Measurements from ENCODE around the gene DNAJA1.
"Not testable (repeated sequence)": the region's sequence is repeated elsewhere in the genome, so short reads cannot be mapped to it uniquely, and the experiment has no call there.

The DNAJA1 gene

DNA sequence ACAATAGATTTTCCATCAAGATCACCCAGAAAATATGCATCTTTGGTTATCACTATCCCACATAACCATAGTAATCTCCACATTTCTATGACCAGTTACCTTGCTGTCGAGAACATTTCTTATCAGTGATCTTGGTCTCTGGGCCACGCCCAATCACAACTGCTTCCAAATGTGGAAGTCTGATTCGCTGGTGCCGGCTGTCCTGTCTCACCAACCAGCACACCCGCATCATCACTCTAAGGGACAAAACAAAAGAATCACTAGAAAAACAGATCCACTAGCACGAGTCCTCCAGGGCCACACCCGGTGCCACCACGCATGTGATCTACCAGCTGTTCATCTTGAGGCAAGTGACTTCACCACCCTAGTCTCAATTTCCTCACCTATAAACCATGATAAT, 35.4 kb upstream of the DNAJA1 start:
- TF ChIP-seq, protein P1, sequence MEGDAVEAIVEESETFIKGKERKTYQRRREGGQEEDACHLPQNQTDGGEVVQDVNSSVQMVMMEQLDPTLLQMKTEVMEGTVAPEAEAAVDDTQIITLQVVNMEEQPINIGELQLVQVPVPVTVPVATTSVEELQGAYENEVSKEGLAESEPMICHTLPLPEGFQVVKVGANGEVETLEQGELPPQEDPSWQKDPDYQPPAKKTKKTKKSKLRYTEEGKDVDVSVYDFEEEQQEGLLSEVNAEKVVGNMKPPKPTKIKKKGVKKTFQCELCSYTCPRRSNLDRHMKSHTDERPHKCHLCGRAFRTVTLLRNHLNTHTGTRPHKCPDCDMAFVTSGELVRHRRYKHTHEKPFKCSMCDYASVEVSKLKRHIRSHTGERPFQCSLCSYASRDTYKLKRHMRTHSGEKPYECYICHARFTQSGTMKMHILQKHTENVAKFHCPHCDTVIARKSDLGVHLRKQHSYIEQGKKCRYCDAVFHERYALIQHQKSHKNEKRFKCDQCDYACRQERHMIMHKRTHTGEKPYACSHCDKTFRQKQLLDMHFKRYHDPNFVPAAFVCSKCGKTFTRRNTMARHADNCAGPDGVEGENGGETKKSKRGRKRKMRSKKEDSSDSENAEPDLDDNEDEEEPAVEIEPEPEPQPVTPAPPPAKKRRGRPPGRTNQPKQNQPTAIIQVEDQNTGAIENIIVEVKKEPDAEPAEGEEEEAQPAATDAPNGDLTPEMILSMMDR (conservative IDR thresholded peaks at IDR 0.05; ENCODE audit: low read length): no peak
- TF ChIP-seq EZH2phosphoT487 (IDR thresholded peaks at IDR 0.05; ENCODE audit: borderline replicate concordance): no peak
- Histone ChIP-seq H2AFZ (ENCODE audit: low read length) (no peak overlapping the region), H3K79me2 (ENCODE audit: insufficient read depth, low read length) (peaks cover 10% of the 10 kb centered on the region; the same call in 1 of the 2 replicates), H3K27me3 (ENCODE audit: insufficient read depth, low read length, poor library complexity, severe bottlenecking) (no peaks in the 10 kb centered on the region), H3F3A (ENCODE audit: low read depth) (no peaks in the 10 kb centered on the region), H3K36me3 (ENCODE audit: insufficient read depth, low read length) (peaks cover 38% of the 10 kb centered on the region; the same call in 1 of the 2 replicates), H4K20me1 (ENCODE audit: insufficient read depth, low read length, poor library complexity, severe bottlenecking) (no peaks in the 10 kb centered on the region), H3K4me3 (ENCODE audit: low read length, poor library complexity, severe bottlenecking) (no peak overlapping the region), H3K9me2 (replicated peaks; ENCODE audit: low read depth, low read length) (no peaks in the 10 kb centered on the region), H3K4me2 (ENCODE audit: low read depth, low read length, poor library complexity, severe bottlenecking) (no peak overlapping the region), H3K9me3 (ENCODE audit: insufficient read depth, low read depth, low read length) (no peaks in the 10 kb centered on the region), H3K9ac (ENCODE audit: low read depth, low read length, poor library complexity, severe bottlenecking) (no peak overlapping the region), H3K4me1 (ENCODE audit: insufficient read depth, low read length, poor library complexity, severe bottlenecking) (peaks cover 6% of the 10 kb centered on the region)

DNA sequence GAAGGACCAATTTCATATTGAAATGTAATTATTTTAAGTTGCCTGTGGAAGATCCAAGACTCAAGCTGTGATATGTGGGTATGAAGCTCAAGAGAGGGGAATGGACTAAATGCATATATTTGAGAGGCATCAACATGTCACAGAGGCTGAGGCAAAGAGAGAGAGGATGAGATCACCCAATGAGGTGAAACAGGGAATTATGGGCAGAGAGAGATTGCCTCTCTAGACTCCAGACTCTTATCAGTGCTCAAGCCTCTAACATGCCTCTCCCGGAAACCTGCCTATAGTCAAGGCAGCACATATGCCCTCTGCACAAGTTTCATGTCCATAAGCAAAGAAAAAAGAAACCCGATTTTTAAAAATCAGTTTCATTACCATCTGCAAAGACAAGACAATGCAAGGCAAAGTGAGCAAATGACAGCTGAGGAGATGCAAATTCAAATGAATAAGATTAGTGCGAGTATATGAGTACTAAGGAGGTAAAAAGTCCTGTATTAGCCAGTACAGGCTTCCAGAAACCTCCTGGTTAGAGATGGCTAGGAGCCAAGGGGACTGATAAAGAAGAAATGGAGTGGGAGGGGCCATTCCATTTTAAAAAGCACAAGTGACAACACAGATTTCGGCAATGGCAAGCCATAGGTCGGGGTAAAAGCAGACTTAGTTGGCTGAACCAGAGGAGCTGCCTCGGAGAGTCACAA, 33.0 kb upstream of the DNAJA1 start:
- no peak overlapping the region for H3K9ac ChIP-seq (ENCODE audit: low read depth, low read length, poor library complexity, severe bottlenecking)
- no peak for TF ChIP-seq EZH2phosphoT487 (IDR thresholded peaks at IDR 0.05; ENCODE audit: borderline replicate concordance)
- TF ChIP-seq, protein P1 (conservative IDR thresholded peaks at IDR 0.05; ENCODE audit: low read length): no peak
- no peak overlapping the region for H2AFZ ChIP-seq (ENCODE audit: low read length)
- no peaks in the 10 kb centered on the region for H4K20me1 ChIP-seq (ENCODE audit: insufficient read depth, low read length, poor library complexity, severe bottlenecking)
- H3K27me3 ChIP-seq (ENCODE audit: insufficient read depth, low read length, poor library complexity, severe bottlenecking): no peaks in the 10 kb centered on the region
- no peak overlapping the region for H3K4me3 ChIP-seq (ENCODE audit: low read length, poor library complexity, severe bottlenecking)
- H3K9me3 ChIP-seq (ENCODE audit: insufficient read depth, low read depth, low read length): no peaks in the 10 kb centered on the region
- peaks cover 6% of the 10 kb centered on the region for H3K4me1 ChIP-seq (ENCODE audit: insufficient read depth, low read length, poor library complexity, severe bottlenecking)
- H3K79me2 ChIP-seq (ENCODE audit: insufficient read depth, low read length): peaks cover 10% of the 10 kb centered on the region; the same call in 1 of the 2 replicates
- H3K36me3 ChIP-seq (ENCODE audit: insufficient read depth, low read length): peaks cover 27% of the 10 kb centered on the region; the same call in 1 of the 2 replicates
- no peaks in the 10 kb centered on the region for H3K9me2 ChIP-seq (replicated peaks; ENCODE audit: low read depth, low read length)
- H3F3A ChIP-seq (ENCODE audit: low read depth): no peaks in the 10 kb centered on the region
- no peak overlapping the region for H3K4me2 ChIP-seq (ENCODE audit: low read depth, low read length, poor library complexity, severe bottlenecking)

DNA sequence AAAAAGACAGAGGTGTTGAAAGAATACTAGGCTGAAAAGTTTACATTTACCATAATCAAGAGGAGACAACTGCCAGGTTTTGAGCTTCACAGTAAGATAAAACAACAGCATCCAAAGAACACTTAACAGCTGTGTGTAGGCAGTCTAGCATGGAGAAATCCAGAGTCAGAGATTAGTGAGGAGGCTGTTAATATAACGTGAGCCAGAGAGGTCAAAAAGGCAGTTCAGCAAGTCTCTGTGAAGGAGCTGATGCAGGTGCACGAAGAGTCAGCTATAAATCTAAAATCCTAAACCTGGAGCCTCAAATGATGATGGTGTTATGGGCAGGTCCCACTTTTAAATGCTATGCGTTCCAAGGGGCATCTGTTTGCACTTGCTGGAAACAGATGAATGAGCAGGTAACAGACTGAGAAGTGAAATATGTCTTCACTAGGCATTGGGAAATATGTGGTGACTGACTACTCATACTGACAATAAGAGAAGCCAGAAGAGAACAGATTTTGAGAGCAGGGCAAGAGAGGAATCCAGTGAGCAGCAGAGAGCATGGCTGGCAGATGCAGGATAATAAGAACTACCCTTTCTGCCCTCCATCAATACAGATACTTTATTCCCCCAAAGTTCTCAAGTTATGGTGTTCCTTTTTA, 32.4 kb upstream of the DNAJA1 start:
- Histone ChIP-seq H3K79me2 (ENCODE audit: insufficient read depth, low read length) (peaks cover 12% of the 10 kb centered on the region; the same call in 1 of the 2 replicates), H3K36me3 (ENCODE audit: insufficient read depth, low read length) (peaks cover 21% of the 10 kb centered on the region; the same call in 1 of the 2 replicates), H4K20me1 (ENCODE audit: insufficient read depth, low read length, poor library complexity, severe bottlenecking) (no peaks in the 10 kb centered on the region), H3F3A (ENCODE audit: low read depth) (no peaks in the 10 kb centered on the region), H3K4me1 (ENCODE audit: insufficient read depth, low read length, poor library complexity, severe bottlenecking) (peaks cover 6% of the 10 kb centered on the region), H3K4me2 (ENCODE audit: low read depth, low read length, poor library complexity, severe bottlenecking) (no peak overlapping the region), H2AFZ (ENCODE audit: low read length) (no peak overlapping the region), H3K27me3 (ENCODE audit: insufficient read depth, low read length, poor library complexity, severe bottlenecking) (no peaks in the 10 kb centered on the region), H3K9me2 (replicated peaks; ENCODE audit: low read depth, low read length) (no peaks in the 10 kb centered on the region), H3K9me3 (ENCODE audit: insufficient read depth, low read depth, low read length) (no peaks in the 10 kb centered on the region), H3K9ac (ENCODE audit: low read depth, low read length, poor library complexity, severe bottlenecking) (no peak overlapping the region), H3K4me3 (ENCODE audit: low read length, poor library complexity, severe bottlenecking) (no peak overlapping the region)
- TF ChIP-seq, protein P1 (conservative IDR thresholded peaks at IDR 0.05; ENCODE audit: low read length): no peak
- no peak for TF ChIP-seq EZH2phosphoT487 (IDR thresholded peaks at IDR 0.05; ENCODE audit: borderline replicate concordance)

DNA sequence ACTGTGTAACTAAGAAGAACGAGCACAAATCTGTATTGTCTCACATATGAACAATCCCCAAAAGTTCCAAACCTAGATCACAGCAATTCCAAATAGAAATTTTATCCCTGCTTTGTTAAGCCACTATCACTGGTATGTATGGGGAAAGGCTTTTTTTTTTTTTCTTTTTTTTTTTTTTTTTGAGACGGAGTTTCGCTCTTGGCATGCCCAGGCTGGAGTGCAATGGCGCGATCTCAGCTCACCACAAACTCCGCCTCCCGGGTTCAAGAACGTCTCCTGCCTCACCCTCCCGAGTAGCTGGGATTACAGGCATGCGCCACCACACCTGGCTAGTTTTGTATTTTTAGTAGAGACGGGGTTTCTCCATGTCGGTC, 24.4 kb upstream of the DNAJA1 start:
- H3K9me2 ChIP-seq (replicated peaks; ENCODE audit: low read depth, low read length); H3K27me3 ChIP-seq (ENCODE audit: insufficient read depth, low read length, poor library complexity, severe bottlenecking); H3K9me3 ChIP-seq (ENCODE audit: insufficient read depth, low read depth, low read length); H3K4me1 ChIP-seq (ENCODE audit: insufficient read depth, low read length, poor library complexity, severe bottlenecking); H3F3A ChIP-seq (ENCODE audit: low read depth); H3K36me3 ChIP-seq (ENCODE audit: insufficient read depth, low read length); H4K20me1 ChIP-seq (ENCODE audit: insufficient read depth, low read length, poor library complexity, severe bottlenecking); H2AFZ ChIP-seq (ENCODE audit: low read length): not testable (repeated sequence)
- Histone ChIP-seq H3K4me2 (ENCODE audit: low read depth, low read length, poor library complexity, severe bottlenecking) (peak overlapping the region; percentile 95), H3K79me2 (ENCODE audit: insufficient read depth, low read length) (peaks cover 30% of the 10 kb centered on the region; the same call in 1 of the 2 replicates), H3K9ac (ENCODE audit: low read depth, low read length, poor library complexity, severe bottlenecking) (peak overlapping the region; percentile 87), H3K4me3 (ENCODE audit: low read length, poor library complexity, severe bottlenecking) (peak overlapping the region; percentile 99)

DNA sequence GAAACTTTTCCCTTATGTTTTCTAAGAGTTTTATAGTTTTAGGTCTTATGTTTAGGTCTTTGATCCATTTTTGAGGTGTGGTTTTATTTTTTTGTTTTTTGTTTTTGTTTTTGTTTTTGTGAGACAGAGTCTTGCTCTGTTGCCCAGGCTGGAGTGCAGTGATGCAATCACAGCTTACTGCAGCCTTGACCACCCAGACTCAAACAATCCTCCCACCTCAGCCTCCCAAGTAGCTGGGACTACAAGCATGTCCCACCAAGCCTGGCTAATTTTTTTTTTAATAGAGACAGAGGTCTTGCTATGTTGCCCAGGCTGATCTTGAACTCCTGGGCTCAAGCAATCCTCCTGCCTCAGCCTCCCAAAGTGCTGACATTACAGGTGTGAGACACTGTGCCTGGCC, 19.7 kb upstream of the DNAJA1 start:
- H3F3A ChIP-seq (ENCODE audit: low read depth); H3K9ac ChIP-seq (ENCODE audit: low read depth, low read length, poor library complexity, severe bottlenecking); H3K4me2 ChIP-seq (ENCODE audit: low read depth, low read length, poor library complexity, severe bottlenecking); H3K4me1 ChIP-seq (ENCODE audit: insufficient read depth, low read length, poor library complexity, severe bottlenecking); H3K9me3 ChIP-seq (ENCODE audit: insufficient read depth, low read depth, low read length); H4K20me1 ChIP-seq (ENCODE audit: insufficient read depth, low read length, poor library complexity, severe bottlenecking); H3K9me2 ChIP-seq (replicated peaks; ENCODE audit: low read depth, low read length); H3K36me3 ChIP-seq (ENCODE audit: insufficient read depth, low read length); H3K27me3 ChIP-seq (ENCODE audit: insufficient read depth, low read length, poor library complexity, severe bottlenecking); H2AFZ ChIP-seq (ENCODE audit: low read length); H3K4me3 ChIP-seq (ENCODE audit: low read length, poor library complexity, severe bottlenecking): not testable (repeated sequence)
- peaks cover 13% of the 10 kb centered on the region; the same call in 1 of the 2 replicates for H3K79me2 ChIP-seq (ENCODE audit: insufficient read depth, low read length)

Data from Loucy (cell line).